Astrocyte of the cerebellum (primary cell): ENCODE measurements around the gene FAM163B.
"Not testable (repeated sequence)": the region's sequence is repeated elsewhere in the genome, so short reads cannot be mapped to it uniquely, and the experiment has no call there.

Experiments
- DNase-seq: peaks from one replicate; pipeline ENCODE4 v3.0.0-alpha.2; 2011; ENCODE audit warnings: low read depth
- H3K4me3 ChIP-seq: 2 replicates; pipeline ENCODE4 v1.5.1; 2011; ENCODE audit warnings: mild to moderate bottlenecking, low read depth, low read length, moderate library complexity
- in situ Hi-C: cut with HindIII; loops from 2 replicates; pipeline ENCODE4 v1.10.0; 2017; ENCODE audit warnings: low sequenced_read_pairs
- TF ChIP-seq, protein P1 (sequence below): IDR thresholded peaks from 2 replicates; pipeline ENCODE4 v1.5.1; 2012; ENCODE audit warnings: low read length, low read depth, moderate library complexity, mild to moderate bottlenecking; ENCODE audit errors: missing control alignments

The FAM163B gene

DNA sequence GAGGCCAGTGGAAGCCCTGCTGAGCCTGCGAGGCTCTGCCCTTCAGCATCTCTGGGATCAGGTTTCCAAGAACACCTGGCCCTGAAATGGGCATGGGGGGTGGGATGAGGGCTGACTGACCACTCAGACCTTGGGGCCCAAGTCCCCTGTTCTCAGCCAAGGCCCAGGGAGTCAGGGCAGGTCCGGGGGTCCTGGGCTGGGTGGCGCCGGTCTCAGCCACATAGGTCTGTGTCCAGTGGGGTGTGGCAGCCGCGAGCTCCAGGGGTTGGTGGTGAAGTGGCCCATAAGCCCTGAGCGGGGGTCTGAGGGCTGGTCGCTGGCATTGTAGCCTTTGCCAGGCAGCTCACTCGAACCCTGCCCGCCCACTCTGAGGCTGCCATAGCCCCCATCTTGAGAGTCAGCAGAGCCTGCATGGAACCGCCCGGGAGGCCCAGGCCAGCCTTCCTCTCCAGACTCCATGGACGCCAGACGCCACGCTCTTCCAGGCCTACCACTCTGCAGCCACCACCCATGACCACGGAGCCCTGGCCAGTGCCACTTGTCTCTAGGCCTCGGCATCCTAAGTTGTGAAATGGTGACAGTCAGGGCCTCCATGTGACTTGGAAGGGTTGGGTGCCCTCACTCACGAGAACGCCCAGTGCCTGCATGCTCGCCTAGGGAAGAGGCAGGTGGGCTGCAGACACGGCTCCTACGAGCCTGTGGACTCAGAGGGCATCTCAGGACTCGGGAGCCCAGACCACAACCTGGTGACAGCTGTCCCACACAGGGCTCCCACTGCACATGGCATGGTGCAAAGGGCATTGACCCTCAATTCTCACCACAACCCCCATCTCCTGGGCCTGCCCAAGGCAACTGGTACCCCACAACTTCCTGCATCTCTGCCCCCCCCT lies 20.3 kb upstream of the FAM163B start:
- TF ChIP-seq, protein P1, sequence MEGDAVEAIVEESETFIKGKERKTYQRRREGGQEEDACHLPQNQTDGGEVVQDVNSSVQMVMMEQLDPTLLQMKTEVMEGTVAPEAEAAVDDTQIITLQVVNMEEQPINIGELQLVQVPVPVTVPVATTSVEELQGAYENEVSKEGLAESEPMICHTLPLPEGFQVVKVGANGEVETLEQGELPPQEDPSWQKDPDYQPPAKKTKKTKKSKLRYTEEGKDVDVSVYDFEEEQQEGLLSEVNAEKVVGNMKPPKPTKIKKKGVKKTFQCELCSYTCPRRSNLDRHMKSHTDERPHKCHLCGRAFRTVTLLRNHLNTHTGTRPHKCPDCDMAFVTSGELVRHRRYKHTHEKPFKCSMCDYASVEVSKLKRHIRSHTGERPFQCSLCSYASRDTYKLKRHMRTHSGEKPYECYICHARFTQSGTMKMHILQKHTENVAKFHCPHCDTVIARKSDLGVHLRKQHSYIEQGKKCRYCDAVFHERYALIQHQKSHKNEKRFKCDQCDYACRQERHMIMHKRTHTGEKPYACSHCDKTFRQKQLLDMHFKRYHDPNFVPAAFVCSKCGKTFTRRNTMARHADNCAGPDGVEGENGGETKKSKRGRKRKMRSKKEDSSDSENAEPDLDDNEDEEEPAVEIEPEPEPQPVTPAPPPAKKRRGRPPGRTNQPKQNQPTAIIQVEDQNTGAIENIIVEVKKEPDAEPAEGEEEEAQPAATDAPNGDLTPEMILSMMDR: no peak
- no peak for DNase-seq
- in situ Hi-C loops: no loop called here
- H3K4me3 ChIP-seq: no peak overlapping the region

DNA sequence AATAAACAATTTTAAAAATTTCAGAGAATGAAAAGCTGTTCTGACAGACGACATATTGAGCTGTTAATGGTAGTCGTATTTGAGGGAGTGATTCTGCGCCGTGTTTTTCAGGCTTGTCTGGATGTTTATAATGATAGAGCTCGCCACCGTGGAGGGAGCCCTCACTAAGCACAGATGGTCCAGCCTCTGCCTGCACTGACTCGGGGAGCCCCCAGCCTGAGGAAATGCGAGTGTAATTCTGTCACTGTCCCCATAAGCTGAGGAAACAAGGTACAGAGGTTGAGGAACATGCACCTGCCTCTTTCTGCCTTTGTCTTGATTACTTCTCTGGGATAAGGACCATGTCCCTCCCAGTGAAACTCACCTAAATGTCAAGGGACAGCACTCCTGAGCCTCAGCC lies 19.6 kb upstream of the FAM163B start:
- DNase-seq: no peak
- TF ChIP-seq, protein P1: no peak
- no peak overlapping the region for H3K4me3 ChIP-seq
- in situ Hi-C loops: no loop called here

DNA sequence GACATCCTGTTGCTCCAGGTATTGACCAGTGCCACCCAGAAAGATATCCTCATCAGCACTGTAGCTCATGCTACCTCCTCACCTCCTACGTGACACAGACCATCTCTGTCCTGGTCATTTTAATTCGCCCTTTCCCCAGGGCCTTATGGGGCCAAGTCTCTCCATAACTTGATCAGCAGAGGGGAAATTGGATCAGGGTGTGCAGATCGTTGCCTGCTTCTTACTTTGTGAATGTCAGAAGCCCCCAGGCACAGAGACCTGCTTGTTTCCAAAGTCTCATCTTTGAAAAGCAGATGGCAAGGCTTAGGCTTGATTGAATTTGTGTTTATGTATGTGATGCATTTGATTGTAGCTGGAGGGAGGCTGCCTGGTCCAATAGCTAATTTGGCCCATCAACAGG lies 18.2 kb upstream of the FAM163B start:
- no peak overlapping the region for H3K4me3 ChIP-seq
- no peak for DNase-seq
- in situ Hi-C loops: no loop called here
- TF ChIP-seq, protein P1: no peak

DNA sequence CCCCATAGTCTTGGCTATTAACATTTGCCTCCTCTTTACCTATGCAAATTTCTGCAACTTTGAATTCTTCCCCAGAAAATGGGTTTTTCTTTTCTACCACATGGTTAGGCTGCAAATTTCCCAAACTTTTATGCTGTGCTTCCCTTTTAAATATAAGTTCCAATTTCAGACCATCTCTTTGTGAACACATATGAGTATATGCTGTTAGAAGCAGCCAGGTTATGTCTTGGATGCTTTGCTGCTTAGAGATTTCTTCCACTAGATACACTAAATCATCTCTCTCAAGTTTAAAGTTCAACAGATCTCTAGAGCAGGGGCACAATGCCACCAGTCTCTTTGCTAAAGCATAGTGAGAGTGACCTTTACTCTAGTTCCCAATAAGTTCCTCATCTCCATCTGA lies 16.8 kb upstream of the FAM163B start:
- DNase-seq, H3K4me3 ChIP-seq, in situ Hi-C loops: not testable (repeated sequence)

DNA sequence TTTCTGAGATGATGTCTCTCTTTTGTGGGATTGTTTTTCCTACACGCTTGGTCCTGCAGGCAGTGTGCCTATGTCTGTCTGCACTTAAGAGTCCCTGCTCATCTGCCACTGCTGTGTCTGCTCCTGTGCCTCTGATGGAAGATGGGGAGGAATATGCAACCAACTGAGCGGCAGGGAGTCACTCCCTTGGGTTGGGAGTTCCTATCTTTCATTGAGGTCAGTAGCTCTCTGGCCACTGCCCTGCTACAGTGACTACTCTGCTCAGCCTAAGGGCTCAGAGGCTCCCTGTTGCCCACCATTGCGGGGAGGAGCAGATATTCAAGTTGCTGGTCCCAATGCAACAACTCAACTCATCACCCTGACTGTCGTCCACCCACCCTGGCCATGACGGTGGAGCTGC lies 13.4 kb upstream of the FAM163B start:
- TF ChIP-seq, protein P1: no peak
- no peak for DNase-seq
- in situ Hi-C loops: no loop called here
- no peak overlapping the region for H3K4me3 ChIP-seq

DNA sequence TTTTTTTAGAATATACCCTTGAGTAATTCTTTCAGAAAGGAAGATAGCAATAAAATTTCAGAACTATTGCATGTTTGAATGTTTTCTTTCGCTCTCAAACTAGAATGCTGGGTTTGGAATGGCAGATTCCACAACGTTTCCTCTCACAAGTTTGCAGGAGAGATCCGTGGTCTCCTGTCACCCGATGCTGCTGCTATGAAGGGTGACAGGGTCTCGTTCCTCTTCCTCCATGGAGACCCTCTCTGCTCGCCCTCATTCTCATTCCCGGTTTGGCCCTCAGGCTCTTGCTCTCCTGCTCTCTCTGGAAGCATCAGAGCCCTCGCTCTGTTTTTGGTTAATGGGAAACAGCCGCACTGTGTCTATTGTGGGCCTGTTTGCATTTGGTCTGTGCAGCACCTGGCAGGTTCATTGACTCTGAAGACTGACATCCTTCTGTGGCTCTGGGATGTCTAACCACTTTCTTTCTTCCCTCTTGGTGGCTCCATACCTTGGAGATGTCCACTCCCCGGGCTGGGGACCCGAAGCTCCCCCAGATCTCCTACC lies 12.6 kb upstream of the FAM163B start:
- TF ChIP-seq, protein P1: no peak
- no peak for DNase-seq
- H3K4me3 ChIP-seq: no peak overlapping the region
- in situ Hi-C loops: no loop called here

DNA sequence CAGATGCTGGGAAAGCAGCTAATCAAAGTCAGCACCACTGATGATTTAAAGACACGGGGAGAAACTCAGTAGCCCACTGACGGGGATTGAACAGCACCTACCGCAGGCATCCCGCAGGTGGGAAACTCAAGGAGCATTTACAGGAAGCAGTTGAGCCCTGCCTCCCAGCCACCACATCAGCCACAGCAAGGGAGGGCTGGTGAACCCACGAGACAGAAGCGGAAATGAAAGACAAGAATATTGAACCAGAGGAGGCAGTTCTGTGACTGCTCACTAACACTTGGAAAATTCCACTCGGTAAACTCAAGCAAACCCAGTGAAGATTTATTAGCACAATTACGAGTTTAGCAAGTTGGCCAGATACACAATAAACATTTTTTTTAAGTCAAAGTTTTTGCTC lies 10.6 kb upstream of the FAM163B start:
- in situ Hi-C loops: no loop called here
- H3K4me3 ChIP-seq: no peak overlapping the region
- DNase-seq: no peak
- TF ChIP-seq, protein P1: no peak
